HG03460 (cell line): ENCODE results near the gene OSBP.

ENCODE experiments used
- ATAC-seq: cut with Tn5 transposase; IDR thresholded peaks from one replicate; pipeline ENCODE4 v1.9.1; 2021; ENCODE audit not compliant: unreplicated experiment

The OSBP gene

DNA sequence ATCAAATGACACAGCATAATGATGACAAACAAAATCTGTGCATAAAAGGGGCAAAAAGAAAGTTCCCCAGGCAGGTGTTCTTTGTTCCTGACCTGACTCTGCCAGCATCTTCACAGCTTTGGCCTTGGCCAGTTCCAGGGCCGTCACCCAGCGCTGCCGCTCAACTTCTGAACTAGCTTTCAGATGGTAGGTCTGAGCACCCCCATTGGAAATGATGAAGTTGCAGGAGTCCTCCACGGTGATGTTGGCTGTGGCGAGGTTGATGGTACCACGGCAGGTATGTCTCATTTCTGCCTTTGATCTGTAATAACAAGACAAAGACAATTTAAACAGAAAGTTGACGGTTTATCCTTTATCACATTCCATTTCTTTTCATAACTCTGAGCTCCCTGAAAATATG lies 5.3 kb downstream of the OSBP start:
- no peak for ATAC-seq

DNA sequence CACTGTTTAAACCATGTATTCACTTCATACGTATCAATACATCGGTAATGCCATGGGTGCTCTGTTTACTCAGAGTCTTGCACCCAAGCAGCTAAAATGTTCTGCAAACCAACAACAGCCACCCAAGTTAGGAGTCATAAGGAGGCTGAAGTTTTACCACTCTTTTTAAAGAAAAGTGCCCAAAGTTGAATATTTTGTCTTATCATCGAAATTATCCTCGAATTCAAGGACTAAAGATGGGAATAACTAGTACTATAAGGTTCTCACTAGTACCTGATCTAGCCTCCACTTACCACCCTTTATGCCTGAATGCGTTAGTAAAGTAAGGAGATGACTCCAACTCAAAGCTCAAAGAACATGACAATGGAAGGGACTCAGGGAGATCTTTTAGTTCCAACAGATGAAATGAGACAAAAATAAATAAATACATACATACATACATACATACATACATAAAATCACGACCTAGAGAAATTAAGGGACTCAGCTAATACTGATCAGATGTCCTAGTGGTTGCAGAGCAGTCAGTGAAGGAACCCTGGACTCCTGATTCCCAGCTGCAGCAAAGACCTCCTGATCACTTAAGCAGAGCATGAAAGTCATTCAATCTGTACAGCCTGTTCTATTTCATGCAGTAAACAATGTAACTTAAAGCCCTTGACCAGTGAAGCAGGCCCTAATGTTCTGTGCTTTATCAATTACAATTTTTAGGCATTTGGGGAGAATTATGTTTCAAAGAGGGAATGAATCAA lies 7.7 kb downstream of the OSBP start:
- no peak for ATAC-seq

DNA sequence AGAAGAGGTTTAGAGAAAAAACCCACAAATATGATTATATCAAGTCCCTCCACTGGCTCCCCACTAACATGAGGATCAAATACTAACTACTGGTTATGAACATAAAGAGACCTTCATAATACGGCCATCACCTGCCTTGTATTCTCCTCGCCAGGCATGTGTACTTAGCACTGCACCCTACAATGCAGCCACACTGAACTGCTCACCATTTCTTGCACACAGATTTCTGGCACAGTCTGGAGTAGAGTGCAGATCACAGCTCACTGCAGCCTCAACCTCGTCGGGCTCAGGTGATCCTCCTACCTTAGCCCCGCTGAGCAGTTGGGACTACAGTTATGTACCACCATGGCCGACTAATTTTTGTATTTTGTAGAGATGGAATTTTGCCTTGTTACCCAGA lies 13.1 kb downstream of the OSBP start:
- no peak for ATAC-seq

DNA sequence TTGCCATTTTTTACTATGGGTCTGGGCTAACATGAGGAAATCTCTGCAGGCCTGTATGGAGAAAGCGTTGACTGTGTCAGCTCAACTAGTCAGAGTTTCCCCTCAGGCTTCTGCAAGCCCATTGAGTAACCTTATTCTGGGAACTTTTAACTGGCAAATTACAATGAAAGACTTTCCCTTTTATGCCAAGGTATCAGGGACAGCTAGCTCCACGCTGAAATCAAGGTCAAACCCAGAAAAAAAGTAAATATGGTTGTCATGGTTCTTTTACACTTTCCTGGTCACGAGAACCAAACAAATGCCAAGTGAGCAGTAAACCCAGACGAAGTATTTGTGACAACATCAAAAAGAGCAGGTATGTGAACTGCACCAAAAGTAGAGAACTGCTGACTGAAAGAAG lies 13.8 kb downstream of the OSBP start:
- ATAC-seq: no peak

DNA sequence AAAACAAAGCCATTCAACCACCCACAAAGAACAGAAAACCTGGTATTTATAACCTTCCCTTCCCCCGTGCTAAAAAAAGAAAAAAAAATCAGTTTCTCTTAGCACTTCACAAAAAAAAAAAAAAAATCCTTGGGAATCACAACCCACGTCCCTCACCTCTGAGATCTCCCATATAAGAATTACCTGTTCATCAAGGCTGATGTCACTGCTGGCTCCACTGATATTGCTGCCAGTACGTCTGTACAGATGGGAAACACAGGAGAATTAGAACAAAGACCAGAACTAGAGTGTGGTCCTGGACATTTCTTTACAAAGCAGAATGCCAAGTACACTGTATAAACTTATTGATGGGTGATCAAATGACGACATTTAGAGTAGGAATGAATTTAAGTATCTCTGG lies 14.9 kb downstream of the OSBP start:
- no peak for ATAC-seq

DNA sequence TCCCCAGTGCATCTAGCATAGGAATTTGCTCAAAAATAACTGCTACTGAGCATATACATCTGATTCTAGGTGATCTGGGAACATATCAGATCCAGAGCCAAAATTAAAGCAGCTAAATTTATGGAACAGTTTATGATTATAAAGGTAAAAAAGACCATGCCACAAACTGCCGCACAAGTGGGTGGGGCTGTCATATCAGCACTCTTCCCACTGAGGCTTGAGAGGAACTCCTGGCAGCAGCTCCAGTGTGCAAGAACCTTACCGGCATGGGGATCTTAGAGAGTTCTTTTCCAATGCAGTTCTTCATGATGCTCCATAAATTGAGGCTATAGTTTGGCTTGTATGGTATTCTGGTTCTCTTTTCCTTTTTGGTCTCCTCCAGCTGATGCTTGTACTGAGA lies 15.3 kb downstream of the OSBP start:
- no peak for ATAC-seq

DNA sequence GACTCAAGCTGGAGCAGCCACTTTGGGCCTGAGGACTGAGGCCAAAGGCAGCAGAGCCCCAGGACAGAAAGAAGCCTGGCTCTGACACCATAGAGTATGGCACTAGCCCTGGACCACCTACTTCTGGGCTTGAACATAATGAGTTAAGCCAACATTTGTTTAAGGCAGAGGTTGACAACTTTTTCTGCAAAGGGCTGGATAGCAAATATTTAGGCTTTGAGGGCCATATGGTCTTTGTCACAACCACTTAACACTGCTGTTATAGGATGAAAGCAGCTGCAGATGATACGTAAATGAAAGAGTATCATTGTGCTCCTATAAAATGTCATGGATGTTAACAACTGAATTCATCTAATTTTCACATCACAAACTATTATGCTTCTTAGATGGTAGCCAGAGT lies 16.6 kb downstream of the OSBP start:
- no peak for ATAC-seq

DNA sequence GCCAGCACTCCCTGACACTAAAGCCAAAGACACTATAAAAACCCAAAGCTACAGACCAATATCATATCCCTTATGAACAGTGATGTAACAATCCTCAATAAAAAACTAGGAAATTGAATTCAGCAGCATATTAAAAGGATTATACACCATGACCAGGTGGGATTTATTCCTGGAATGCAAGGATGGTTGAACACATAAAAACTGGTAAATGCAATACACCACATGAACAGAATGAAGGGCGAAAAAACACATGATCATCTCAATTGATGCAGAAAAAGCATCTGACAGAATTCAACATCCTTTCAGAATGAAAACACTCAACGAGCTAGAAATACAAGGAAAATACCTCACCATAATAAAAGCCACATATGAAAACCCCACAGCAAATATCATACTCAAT lies 31.3 kb downstream of the OSBP start:
- no peak for ATAC-seq

DNA sequence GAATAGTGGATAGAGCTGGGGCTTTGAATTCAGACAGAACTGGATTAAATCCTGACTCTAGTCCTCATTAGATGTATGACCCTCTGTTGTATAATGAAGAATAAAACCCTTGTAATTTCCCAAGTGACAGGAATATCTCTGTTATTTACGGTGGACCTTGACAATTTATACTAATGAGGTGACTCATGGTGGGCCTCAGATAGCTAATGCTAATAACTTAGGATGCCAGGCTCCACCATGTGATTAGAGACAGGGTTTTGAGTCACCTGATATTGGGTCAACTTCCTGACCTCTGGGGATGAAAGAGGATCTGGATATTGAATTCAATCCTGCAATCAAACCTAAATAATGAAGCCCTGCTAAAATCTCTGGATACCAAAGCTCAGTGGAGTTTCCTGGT lies 33.6 kb downstream of the OSBP start:
- no peak for ATAC-seq

DNA sequence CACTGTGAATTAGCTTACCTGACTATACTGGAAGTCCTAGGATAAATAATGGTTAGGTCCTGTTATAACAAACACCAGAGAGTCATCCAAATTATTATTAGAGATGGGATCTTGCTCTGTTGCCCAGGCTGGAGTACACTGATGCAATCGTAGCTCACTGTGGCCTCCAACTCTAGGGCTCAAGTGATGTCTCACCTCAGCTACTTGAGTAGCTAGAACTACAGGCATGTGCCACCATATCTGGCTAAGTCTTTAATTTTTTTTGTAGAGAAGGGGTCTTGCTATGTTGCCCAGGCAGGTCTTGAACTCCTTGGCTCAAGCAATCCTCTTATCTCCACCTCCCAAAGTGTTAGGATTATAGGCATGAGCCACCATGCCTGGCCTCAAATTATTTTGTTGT lies 37.2 kb downstream of the OSBP start:
- ATAC-seq: no peak

DNA sequence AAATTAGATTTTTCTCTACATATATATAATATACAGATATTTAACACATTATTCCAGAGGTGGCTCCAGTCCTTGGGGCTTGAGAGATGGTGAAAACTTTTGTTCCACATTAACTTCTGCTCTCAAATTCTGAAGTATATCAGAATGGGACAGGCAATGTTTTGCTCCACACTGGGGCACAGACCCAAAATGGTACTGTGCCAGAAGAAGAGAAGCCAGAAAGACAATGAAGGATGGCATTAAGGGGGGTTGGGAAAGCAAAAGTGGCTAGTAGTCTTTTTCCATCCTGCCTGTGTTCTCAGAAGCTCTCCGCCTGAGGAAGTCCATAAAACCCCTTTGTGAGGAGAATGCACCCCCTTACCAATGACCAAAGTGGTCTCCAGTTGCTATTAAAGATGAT lies 40.1 kb downstream of the OSBP start:
- no peak for ATAC-seq

DNA sequence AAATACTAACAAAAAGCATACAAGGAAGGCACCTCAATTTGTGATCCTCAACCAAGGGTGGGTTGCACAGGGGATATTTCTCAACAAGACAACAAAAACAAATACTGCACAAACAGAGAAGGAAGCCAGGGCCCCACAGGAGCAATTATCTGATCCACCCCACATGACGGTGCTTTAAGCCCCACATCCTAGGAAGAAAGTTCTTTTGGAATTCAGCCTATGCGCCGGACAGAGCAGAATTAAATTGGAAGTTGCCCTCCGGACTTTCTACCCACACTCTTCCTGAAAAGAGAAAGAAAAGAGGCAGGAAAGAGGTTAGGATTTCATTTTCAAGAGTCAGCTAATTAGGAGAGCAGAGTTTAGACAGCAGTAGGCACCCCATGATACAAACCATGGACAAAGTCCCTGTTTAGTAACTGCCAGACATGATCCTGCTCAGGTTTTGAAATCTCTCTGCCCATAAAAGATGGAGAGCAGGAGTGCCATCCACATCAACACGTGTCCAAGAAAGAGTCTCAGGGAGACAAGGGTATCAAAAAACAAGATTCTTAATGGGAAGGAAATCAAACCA lies 40.6 kb downstream of the OSBP start:
- no peak for ATAC-seq

DNA sequence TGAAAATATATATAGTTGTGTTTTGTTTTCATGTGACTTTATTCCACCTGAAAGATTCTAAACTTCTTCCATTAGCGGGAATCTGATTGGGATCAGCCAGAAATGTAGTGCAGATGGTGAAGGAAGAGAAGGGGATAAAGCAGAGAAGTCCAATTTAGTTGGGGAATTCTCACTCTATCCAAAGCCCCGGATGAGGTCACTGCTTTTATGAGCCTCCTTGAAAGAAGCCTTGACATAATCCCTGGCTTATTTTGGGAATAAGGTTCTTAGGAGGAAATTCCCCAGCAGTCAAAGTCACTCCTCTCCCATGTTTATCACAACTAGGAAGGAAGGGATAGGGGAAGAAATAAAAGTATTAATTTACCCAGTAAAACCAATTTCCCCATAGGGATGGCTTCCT lies 41.1 kb downstream of the OSBP start:
- ATAC-seq: no peak

DNA sequence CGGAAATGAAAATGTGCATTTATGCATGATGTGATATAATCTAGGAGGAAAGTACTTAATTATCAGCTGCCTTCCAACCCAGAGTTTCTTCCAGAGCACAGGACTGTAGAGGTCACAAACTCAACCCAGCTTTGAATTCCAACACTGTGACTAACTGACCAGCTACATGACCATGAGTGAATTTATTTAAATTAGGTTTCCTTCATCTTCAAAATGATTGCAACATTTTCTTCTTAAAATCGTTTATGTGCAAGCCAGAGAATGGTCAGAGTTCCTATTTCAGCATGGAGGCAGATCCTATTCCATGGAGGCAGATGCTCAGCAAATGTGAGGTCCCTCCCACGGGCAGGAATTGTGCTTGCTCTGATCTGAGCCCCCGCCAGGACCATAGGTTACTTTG lies 42.4 kb downstream of the OSBP start:
- ATAC-seq: no peak

DNA sequence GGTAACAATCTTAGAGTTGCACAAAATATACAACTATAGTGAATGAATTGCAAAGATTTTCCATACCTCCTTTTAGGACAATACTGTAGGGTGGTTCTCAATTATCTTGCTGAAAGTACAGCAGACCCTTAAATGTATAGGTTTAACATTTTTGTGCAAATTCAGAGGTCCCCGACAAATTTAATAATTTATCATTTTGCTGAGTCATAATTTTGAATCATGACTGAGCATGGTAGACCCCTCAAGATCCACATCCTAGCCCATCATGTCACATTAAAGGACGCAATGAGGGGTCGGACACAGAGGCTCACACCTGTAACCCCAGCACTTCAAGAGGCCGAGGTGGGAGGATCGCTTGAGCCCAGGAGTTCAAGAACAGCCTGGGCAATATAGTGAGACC lies 43.5 kb downstream of the OSBP start:
- ATAC-seq: no peak

DNA sequence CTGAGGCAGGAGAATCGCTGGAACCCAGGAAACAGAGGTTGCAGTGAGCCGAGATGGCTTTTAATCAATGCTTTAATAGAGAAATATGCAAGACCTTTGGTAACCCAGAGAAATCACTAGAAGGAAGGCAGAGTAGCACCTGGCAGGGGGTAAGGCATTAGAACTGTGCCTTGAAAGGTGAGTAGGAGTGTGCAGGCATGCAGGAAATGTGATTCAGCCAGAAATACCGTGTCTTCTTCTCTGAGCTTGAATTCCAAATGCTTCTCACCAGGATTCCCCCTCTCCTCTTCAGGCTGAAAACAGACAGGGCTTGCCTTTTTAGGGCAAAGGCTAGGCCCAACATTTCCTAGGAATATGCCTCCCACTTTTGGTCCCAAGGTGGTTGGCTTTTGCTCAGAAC lies 53.3 kb downstream of the OSBP start:
- ATAC-seq: no peak

DNA sequence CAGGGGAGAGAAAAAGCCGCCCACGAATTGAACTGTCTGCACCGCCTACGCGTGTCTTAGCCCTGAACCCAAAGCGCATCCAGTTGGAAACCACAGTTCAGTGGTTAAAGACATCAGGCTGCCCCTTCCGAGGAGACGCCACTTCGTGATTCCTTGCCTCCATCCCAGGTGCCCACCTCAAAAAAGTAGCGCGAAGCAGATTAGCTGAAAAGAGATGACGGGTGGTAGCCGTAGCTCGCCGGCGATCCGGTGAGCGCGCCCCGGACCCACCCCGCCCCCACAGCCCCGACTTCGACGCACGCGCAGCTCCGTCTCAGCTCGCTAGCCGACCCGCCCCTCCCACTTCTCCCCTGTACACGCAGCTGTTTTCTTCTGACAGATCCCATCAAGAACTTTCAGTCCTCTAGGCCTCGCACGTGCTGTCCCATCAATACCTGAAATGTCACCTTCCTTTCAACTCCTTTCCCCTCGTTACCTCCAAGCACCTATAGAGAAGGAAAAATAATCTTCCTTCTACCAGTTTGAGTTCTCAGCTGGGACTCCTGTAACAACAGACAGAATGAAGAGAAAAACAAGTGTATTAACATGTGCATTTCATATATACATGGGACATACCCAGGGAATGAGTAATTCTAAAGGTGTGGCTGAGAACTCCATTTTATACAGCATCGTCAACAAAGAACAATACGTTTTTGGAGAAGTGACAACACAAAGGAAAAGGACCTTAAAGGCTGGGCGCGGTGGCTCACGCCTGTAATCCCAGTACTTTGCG lies 54.7 kb downstream of the OSBP start:
- ATAC-seq: peak; percentile 42

DNA sequence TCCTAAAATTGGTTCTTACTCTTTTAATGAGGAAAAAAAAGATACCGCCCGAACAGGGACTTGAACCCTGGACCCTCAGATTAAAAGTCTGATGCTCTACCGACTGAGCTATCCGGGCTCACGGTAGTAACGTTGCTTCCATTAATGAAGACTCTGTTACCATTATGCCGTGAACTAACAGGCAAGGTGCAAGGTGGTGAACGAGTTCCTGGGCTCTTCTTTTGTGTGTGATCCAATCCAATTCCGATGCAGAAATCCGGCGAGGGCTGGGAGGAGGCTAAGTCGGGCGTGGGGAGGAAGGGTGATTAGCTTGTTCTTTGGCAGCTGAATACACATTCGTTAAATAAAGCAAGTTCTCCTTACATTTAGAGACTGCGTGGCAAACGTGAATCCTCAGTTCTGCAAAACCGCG lies 55.3 kb downstream of the OSBP start:
- peak; percentile 24 for ATAC-seq

DNA sequence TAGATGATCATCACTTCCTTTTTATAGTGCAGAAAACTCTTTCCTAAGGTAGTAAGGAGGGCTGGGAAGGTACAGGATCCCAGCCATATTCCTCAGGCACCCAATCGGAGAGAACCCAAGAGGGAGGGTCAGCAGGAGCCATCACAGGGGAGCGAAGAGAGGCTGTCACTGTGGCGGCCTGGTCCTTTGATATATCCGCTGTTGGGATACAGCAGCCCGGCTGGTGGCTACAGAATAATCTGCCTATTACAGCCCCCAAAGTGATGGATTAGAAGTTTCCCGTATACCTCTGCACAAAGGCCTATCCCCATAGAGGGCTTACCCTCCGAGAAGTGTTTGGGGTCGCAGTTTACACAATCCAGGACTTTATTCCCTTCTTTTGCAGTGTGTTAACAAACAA lies 55.7 kb downstream of the OSBP start:
- no peak for ATAC-seq

DNA sequence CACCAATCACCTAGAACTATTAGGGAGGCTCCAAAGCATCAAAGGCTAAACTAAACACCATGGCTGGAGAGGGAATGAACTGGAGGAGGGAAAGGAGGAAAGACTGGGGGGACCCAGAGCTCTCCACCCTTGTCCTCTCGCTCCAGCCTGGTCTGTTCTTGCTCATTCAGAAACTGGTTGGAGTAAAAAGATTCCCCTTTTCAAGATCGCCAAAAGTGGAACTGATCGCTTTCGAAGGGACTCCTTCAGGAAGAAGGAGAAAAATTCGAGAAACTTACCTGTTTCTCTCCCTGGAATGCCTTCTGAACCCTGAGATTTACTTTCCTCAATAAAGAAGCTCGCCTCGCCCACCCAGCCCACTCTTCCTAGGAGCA lies 57.3 kb downstream of the OSBP start:
- no peak for ATAC-seq

DNA sequence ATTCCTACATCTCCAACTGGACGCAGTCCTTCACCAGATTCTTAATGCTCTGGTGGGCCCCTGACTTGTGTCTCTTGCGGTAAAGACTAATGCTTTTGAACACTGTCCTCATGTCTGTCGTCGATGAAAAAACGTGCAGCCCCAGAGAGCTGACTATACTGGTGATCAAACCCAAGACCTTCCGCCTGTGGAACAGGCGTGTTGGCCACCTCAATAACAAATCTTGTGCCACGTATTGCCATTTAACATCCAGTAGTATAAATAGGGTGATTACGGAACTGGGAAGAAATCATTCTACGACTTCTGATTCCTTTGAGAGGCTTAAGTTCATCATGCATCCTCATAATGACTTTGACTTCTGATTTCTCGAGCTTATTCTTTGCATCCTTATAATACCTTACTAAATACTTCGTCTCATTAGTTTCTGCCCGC lies 58.6 kb downstream of the OSBP start:
- ATAC-seq: no peak

DNA sequence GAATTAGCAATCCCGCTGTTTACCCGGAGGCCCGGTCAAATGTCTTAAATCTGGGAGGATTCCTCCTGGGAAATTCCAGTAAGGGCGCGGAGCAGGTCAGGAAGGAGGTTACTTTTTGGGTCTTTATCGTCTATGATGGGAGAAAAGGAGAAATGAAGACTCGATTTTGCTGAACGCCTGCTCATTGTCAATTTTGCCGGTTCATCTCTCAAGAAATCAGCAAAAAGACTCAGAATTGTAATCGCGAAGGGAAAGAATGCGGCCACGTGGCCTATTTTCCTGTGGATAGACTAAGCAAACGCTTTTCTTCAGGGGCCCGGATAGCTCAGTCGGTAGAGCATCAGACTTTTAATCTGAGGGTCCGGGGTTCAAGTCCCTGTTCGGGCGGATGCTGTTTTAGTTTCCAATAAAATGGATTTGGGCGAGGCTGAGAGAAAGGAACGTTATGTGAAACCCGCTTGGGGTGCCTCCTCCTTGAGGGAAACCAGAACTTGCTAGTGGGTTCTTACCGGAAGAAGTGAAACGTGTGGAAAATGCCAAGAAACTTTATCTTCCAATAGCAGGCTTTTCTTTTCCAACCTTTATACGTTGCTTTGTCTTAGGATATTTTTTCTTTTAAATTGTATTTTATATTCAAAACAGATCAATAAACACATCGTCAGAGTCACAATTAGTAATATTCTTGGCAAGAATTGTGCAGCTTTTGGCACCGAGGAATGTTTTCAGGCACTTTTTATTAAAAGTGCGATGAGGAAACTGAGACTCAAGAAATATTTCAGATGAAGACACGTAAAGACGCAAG lies 59.3 kb downstream of the OSBP start:
- no peak for ATAC-seq
